ENCODE results near the gene KCNJ9. TPM values are rescaled to one million over a fixed set of nuclear protein-coding genes. Genes with fewer than 3 reads are reported as not detected.

KCNJ9 gene
- total RNA-seq, 1 experiment from 2014 or later, result 0.09 TPM

- TF ChIP-seq, protein P1, sequence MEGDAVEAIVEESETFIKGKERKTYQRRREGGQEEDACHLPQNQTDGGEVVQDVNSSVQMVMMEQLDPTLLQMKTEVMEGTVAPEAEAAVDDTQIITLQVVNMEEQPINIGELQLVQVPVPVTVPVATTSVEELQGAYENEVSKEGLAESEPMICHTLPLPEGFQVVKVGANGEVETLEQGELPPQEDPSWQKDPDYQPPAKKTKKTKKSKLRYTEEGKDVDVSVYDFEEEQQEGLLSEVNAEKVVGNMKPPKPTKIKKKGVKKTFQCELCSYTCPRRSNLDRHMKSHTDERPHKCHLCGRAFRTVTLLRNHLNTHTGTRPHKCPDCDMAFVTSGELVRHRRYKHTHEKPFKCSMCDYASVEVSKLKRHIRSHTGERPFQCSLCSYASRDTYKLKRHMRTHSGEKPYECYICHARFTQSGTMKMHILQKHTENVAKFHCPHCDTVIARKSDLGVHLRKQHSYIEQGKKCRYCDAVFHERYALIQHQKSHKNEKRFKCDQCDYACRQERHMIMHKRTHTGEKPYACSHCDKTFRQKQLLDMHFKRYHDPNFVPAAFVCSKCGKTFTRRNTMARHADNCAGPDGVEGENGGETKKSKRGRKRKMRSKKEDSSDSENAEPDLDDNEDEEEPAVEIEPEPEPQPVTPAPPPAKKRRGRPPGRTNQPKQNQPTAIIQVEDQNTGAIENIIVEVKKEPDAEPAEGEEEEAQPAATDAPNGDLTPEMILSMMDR (IDR thresholded peaks at IDR 0.05), result peak; percentile 33; the same call in 1 of the 2 replicates
- TF ChIP-seq ESRRA (CRISPR knock-in tag; IDR thresholded peaks at IDR 0.05; ENCODE audit: borderline replicate concordance) (no peak), IRF2 (CRISPR knock-in tag; IDR thresholded peaks at IDR 0.05; ENCODE audit: borderline replicate concordance, low read depth) (no peak), ZNF263 (CRISPR knock-in tag; IDR thresholded peaks at IDR 0.05; ENCODE audit: low read depth) (no peak), TEAD4 (CRISPR knock-in tag; IDR thresholded peaks at IDR 0.05) (peak; percentile 48; the same call in 1 of the 2 replicates), CREB1 (CRISPR knock-in tag; IDR thresholded peaks at IDR 0.05) (no peak), KAT7 (CRISPR knock-in tag; IDR thresholded peaks at IDR 0.05; ENCODE audit: borderline replicate concordance) (no peak), ZNF671 (CRISPR knock-in tag; IDR thresholded peaks at IDR 0.05) (no peak), NR2C2 (CRISPR knock-in tag; IDR thresholded peaks at IDR 0.05) (no peak), RORB (CRISPR knock-in tag; IDR thresholded peaks at IDR 0.05) (no peak), ZNF121 (CRISPR knock-in tag; IDR thresholded peaks at IDR 0.05) (no peak), JAZF1 (CRISPR knock-in tag; IDR thresholded peaks at IDR 0.05) (no peak), MXD4 (CRISPR knock-in tag; IDR thresholded peaks at IDR 0.05; ENCODE audit: borderline replicate concordance) (no peak), GABPB1 (CRISPR knock-in tag; IDR thresholded peaks at IDR 0.05) (peak; percentile 95), ERG (CRISPR knock-in tag; IDR thresholded peaks at IDR 0.05) (no peak), JUN (CRISPR knock-in tag; IDR thresholded peaks at IDR 0.05) (no peak), ELF4 (CRISPR knock-in tag; IDR thresholded peaks at IDR 0.05; ENCODE audit: low read depth) (no peak), ZNF423 (CRISPR knock-in tag; IDR thresholded peaks at IDR 0.05) (peak; percentile 95)
- TF ChIP-seq, protein P2, sequence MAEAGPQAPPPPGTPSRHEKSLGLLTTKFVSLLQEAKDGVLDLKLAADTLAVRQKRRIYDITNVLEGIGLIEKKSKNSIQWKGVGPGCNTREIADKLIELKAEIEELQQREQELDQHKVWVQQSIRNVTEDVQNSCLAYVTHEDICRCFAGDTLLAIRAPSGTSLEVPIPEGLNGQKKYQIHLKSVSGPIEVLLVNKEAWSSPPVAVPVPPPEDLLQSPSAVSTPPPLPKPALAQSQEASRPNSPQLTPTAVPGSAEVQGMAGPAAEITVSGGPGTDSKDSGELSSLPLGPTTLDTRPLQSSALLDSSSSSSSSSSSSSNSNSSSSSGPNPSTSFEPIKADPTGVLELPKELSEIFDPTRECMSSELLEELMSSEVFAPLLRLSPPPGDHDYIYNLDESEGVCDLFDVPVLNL (CRISPR knock-in tag; IDR thresholded peaks at IDR 0.05; ENCODE audit: borderline replicate concordance, low read depth), result no peak
- TF ChIP-seq, protein P3, sequence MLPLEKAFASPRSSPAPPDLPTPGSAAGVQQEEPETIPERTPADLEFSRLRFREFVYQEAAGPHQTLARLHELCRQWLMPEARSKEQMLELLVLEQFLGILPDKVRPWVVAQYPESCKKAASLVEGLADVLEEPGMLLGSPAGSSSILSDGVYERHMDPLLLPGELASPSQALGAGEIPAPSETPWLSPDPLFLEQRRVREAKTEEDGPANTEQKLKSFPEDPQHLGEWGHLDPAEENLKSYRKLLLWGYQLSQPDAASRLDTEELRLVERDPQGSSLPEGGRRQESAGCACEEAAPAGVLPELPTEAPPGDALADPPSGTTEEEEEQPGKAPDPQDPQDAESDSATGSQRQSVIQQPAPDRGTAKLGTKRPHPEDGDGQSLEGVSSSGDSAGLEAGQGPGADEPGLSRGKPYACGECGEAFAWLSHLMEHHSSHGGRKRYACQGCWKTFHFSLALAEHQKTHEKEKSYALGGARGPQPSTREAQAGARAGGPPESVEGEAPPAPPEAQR (CRISPR knock-in tag; IDR thresholded peaks at IDR 0.05), result no peak
- TF ChIP-seq, protein P4, sequence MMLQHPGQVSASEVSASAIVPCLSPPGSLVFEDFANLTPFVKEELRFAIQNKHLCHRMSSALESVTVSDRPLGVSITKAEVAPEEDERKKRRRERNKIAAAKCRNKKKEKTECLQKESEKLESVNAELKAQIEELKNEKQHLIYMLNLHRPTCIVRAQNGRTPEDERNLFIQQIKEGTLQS (CRISPR knock-in tag; conservative IDR thresholded peaks at IDR 0.05), result no peak
- TF ChIP-seq, protein P5, sequence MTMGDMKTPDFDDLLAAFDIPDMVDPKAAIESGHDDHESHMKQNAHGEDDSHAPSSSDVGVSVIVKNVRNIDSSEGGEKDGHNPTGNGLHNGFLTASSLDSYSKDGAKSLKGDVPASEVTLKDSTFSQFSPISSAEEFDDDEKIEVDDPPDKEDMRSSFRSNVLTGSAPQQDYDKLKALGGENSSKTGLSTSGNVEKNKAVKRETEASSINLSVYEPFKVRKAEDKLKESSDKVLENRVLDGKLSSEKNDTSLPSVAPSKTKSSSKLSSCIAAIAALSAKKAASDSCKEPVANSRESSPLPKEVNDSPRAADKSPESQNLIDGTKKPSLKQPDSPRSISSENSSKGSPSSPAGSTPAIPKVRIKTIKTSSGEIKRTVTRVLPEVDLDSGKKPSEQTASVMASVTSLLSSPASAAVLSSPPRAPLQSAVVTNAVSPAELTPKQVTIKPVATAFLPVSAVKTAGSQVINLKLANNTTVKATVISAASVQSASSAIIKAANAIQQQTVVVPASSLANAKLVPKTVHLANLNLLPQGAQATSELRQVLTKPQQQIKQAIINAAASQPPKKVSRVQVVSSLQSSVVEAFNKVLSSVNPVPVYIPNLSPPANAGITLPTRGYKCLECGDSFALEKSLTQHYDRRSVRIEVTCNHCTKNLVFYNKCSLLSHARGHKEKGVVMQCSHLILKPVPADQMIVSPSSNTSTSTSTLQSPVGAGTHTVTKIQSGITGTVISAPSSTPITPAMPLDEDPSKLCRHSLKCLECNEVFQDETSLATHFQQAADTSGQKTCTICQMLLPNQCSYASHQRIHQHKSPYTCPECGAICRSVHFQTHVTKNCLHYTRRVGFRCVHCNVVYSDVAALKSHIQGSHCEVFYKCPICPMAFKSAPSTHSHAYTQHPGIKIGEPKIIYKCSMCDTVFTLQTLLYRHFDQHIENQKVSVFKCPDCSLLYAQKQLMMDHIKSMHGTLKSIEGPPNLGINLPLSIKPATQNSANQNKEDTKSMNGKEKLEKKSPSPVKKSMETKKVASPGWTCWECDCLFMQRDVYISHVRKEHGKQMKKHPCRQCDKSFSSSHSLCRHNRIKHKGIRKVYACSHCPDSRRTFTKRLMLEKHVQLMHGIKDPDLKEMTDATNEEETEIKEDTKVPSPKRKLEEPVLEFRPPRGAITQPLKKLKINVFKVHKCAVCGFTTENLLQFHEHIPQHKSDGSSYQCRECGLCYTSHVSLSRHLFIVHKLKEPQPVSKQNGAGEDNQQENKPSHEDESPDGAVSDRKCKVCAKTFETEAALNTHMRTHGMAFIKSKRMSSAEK (CRISPR knock-in tag; IDR thresholded peaks at IDR 0.05; ENCODE audit: borderline replicate concordance), result peak; percentile 90
- TF ChIP-seq, protein P6, sequence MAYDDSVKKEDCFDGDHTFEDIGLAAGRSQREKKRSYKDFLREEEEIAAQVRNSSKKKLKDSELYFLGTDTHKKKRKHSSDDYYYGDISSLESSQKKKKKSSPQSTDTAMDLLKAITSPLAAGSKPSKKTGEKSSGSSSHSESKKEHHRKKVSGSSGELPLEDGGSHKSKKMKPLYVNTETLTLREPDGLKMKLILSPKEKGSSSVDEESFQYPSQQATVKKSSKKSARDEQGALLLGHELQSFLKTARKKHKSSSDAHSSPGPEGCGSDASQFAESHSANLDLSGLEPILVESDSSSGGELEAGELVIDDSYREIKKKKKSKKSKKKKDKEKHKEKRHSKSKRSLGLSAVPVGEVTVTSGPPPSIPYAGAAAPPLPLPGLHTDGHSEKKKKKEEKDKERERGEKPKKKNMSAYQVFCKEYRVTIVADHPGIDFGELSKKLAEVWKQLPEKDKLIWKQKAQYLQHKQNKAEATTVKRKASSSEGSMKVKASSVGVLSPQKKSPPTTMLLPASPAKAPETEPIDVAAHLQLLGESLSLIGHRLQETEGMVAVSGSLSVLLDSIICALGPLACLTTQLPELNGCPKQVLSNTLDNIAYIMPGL (CRISPR knock-in tag; IDR thresholded peaks at IDR 0.05), result no peak
- TF ChIP-seq, protein P7, sequence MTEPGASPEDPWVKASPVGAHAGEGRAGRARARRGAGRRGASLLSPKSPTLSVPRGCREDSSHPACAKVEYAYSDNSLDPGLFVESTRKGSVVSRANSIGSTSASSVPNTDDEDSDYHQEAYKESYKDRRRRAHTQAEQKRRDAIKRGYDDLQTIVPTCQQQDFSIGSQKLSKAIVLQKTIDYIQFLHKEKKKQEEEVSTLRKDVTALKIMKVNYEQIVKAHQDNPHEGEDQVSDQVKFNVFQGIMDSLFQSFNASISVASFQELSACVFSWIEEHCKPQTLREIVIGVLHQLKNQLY (CRISPR knock-in tag; IDR thresholded peaks at IDR 0.05), result no peak
- TF ChIP-seq, protein P8, sequence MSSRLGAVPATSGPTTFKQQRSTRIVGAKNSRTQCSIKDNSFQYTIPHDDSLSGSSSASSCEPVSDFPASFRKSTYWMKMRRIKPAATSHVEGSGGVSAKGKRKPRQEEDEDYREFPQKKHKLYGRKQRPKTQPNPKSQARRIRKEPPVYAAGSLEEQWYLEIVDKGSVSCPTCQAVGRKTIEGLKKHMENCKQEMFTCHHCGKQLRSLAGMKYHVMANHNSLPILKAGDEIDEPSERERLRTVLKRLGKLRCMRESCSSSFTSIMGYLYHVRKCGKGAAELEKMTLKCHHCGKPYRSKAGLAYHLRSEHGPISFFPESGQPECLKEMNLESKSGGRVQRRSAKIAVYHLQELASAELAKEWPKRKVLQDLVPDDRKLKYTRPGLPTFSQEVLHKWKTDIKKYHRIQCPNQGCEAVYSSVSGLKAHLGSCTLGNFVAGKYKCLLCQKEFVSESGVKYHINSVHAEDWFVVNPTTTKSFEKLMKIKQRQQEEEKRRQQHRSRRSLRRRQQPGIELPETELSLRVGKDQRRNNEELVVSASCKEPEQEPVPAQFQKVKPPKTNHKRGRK (CRISPR knock-in tag; IDR thresholded peaks at IDR 0.05; ENCODE audit: borderline replicate concordance), result no peak
These were observed 27.7 kb downstream of the KCNJ9 start (continued) for GRCh38 chr1:160108888-160109662.
